Gastroesophageal sphincter (tissue), 4 donors: ENCODE measurements around the gene SYNRG. TPM values are rescaled to one million over a fixed set of nuclear protein-coding genes. Genes with fewer than 3 reads are reported as not detected.

Experiments used
- ATAC-seq: fragments of 150-250 bp; one replicate; pipeline ENCODE4 v1.9.1; 2016; ENCODE audit warnings: mild to moderate bottlenecking, moderate library complexity
- H3K27ac ChIP-seq, 4 donors: fragments of 200-600 bp; sonication (generic) in 3 of 4; 1 replicate in 3 of 4; 2 replicates in 1 of 4; pipeline ENCODE4 v1.5.1; 2016 to 2019
- H3K27me3 ChIP-seq: fragments of 200-600 bp; sonication (generic); one replicate; pipeline ENCODE4 v1.5.1; 2019
- H3K36me3 ChIP-seq, 2 donors: fragments of 200-600 bp; sonication (generic); one replicate each; pipeline ENCODE4 v1.5.1; 2019; ENCODE audit warnings: control low read depth in 1 of 2
- H3K4me1 ChIP-seq, 3 donors: fragments of 200-600 bp; sonication (generic); 1 replicate in 2 of 3; 2 replicates in 1 of 3; pipeline ENCODE4 v1.5.1; 2016 to 2019; ENCODE audit warnings: control low read depth in 2 of 3
- H3K4me3 ChIP-seq, 2 donors: fragments of 200-600 bp; sonication (generic); one replicate each; pipeline ENCODE4 v1.5.1; 2019; ENCODE audit warnings: mild to moderate bottlenecking in 1 of 2, moderate library complexity in 1 of 2
- H3K9me3 ChIP-seq, 3 donors: fragments of 200-600 bp; sonication (generic); one replicate each; pipeline ENCODE4 v1.5.1; 2017 to 2019; ENCODE audit warnings: control low read depth in 2 of 3
- EP300 ChIP-seq: sonication (generic); formaldehyde crosslinking; IDR thresholded peaks from one replicate; pipeline ENCODE4 v1.6.1; 2017; ENCODE audit warnings: antibody characterized with exemption, mild to moderate bottlenecking
- POLR2A ChIP-seq, 2 donors: fragments of 450-650 bp; IDR thresholded peaks; one replicate each; pipeline ENCODE4 v1.6.1; 2017; ENCODE audit warnings: antibody characterized with exemption in 2 of 2, mild to moderate bottlenecking in 2 of 2, moderate library complexity in 1 of 2
- POLR2AphosphoS5 ChIP-seq: sonication (generic); formaldehyde crosslinking; IDR thresholded peaks from one replicate; pipeline ENCODE4 v1.6.1; 2017; ENCODE audit warnings: antibody characterized with exemption
- WGBS, 2 donors: methylation state at CpG; one replicate each; pipeline ENCODE4 v1.1.5; 2018; ENCODE audit warnings: low coverage in 1 of 2; 5-methylcytosine and 5-hydroxymethylcytosine counted together
- total RNA-seq, 4 donors: library from RNA; depleted of rRNA; stranded (reverse); fragments of >200 nt; gene quantifications; one replicate each; pipeline ENCODE4 v1.1.0, GENCODE V29; 2016
- TF ChIP-seq, protein P1 (sequence below), 4 experiments: fragments of 200-600 bp in 2 of 4; fragments of 450-650 bp in 2 of 4; sonication (generic) in 1 of 4; IDR thresholded peaks; one replicate each; pipeline ENCODE4 v1.5.1; 2017 to 2019; ENCODE audit warnings: antibody characterized with exemption in 4 of 4, mild to moderate bottlenecking in 2 of 4, moderate library complexity in 2 of 4

SYNRG gene
- total RNA-seq, 4 donors from 2014 or later = 11.9 to 29.9 (median 16.8) TPM

GRCh38 chr17:37494401-37494831, 114.8 kb downstream of the SYNRG start:
- ATAC-seq = no peak
- WGBS, 2 donors = 44 to 69% methylated on average over 1 to 3 of the region's 3 CpGs
- TF ChIP-seq, protein P1, sequence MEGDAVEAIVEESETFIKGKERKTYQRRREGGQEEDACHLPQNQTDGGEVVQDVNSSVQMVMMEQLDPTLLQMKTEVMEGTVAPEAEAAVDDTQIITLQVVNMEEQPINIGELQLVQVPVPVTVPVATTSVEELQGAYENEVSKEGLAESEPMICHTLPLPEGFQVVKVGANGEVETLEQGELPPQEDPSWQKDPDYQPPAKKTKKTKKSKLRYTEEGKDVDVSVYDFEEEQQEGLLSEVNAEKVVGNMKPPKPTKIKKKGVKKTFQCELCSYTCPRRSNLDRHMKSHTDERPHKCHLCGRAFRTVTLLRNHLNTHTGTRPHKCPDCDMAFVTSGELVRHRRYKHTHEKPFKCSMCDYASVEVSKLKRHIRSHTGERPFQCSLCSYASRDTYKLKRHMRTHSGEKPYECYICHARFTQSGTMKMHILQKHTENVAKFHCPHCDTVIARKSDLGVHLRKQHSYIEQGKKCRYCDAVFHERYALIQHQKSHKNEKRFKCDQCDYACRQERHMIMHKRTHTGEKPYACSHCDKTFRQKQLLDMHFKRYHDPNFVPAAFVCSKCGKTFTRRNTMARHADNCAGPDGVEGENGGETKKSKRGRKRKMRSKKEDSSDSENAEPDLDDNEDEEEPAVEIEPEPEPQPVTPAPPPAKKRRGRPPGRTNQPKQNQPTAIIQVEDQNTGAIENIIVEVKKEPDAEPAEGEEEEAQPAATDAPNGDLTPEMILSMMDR (IDR thresholded peaks at IDR 0.05) = no peak
- no peak for TF ChIP-seq POLR2A (IDR thresholded peaks at IDR 0.05)
- TF ChIP-seq EP300 = no peak
- TF ChIP-seq POLR2AphosphoS5 = no peak

GRCh38 chr17:37493249-37494027, 115.8 kb downstream of the SYNRG start:
- H3K27me3 ChIP-seq = no peaks in the 10 kb centered on the region
- H3K4me1 ChIP-seq = peaks cover 0 to 63% (median 8%) of the 10 kb centered on the region in 3 donors
- no peaks in the 10 kb centered on the region for H3K36me3 ChIP-seq
- no peaks in the 10 kb centered on the region for H3K9me3 ChIP-seq
- TF ChIP-seq POLR2AphosphoS5 = no peak
- TF ChIP-seq POLR2A (IDR thresholded peaks at IDR 0.05) = no peak
- TF ChIP-seq, protein P1 (IDR thresholded peaks at IDR 0.05) = no peak
- no peak for TF ChIP-seq EP300
- no peak overlapping the region for H3K4me3 ChIP-seq
- ATAC-seq = no peak
- peak overlapping the region; percentile 86 to 96 (median 94) for H3K27ac ChIP-seq
- 45 to 48% methylated on average over 2 of the region's 2 CpGs for WGBS, 2 donors

More at GRCh38 chr17:37494401-37494831, 114.8 kb downstream of the SYNRG start:
- H3K9me3 ChIP-seq = no peaks in the 10 kb centered on the region
- H3K4me1 ChIP-seq = peaks cover 0 to 57% (median 8%) of the 10 kb centered on the region in 3 donors
- H3K36me3 ChIP-seq = no peaks in the 10 kb centered on the region
- no peak overlapping the region for H3K4me3 ChIP-seq
- H3K27me3 ChIP-seq = no peaks in the 10 kb centered on the region
- H3K27ac ChIP-seq = peak overlapping the region; percentile 5 to 95 (median 83)

- TF ChIP-seq POLR2A (IDR thresholded peaks at IDR 0.05) (no peak), EP300 (no peak)
- TF ChIP-seq, protein P1 (IDR thresholded peaks at IDR 0.05) = no peak
- no peaks in the 10 kb centered on the region for H3K9me3 ChIP-seq
- WGBS, 2 donors = 11 to 33% methylated on average over 4 of the region's 4 CpGs
- H3K4me1 ChIP-seq = peaks cover 0 to 72% (median 8%) of the 10 kb centered on the region in 3 donors
- no peak for ATAC-seq
- no peaks in the 10 kb centered on the region for H3K36me3 ChIP-seq
- peak overlapping the region in 1 of 2 donors; percentile 97 for H3K4me3 ChIP-seq
- peak overlapping the region; percentile 86 to 96 (median 94) for H3K27ac ChIP-seq
- no peaks in the 10 kb centered on the region for H3K27me3 ChIP-seq
Observed at GRCh38 chr17:37492167-37492566, 117.1 kb downstream of the SYNRG start.

GRCh38 chr17:37490638-37491614, 118.3 kb downstream of the SYNRG start:
- WGBS, 2 donors = 4 to 8% methylated on average over 12 to 18 of the region's 24 CpGs
- Histone ChIP-seq H3K36me3 (no peaks in the 10 kb centered on the region), H3K4me3 (peak overlapping the region; percentile 78 to 97), H3K27ac (peak overlapping the region; percentile 86 to 96 (median 94)), H3K27me3 (no peaks in the 10 kb centered on the region), H3K9me3 (no peaks in the 10 kb centered on the region), H3K4me1 (peaks cover 0 to 71% (median 8%) of the 10 kb centered on the region in 3 donors)
- TF ChIP-seq, protein P1 (IDR thresholded peaks at IDR 0.05) = no peak
- TF ChIP-seq POLR2AphosphoS5 = no peak
- no peak for TF ChIP-seq POLR2A (IDR thresholded peaks at IDR 0.05)
- TF ChIP-seq EP300 = no peak
- ATAC-seq = peak; percentile 52
